Ishikawa (cell line): ENCODE measurements around the gene KCND3.

Source experiments
- CEBPB ChIP-seq: IDR thresholded peaks from 2 replicates; pipeline ENCODE4 v1.6.1; 2012
- CREB1 ChIP-seq: IDR thresholded peaks from 2 replicates; pipeline ENCODE4 v1.6.1; 2012; ENCODE audit warnings: low read depth
- EGR1 ChIP-seq: IDR thresholded peaks from 2 replicates; pipeline ENCODE4 v1.6.1; 2012
- EP300 ChIP-seq: IDR thresholded peaks from 2 replicates; pipeline ENCODE4 v1.6.1; 2012; ENCODE audit warnings: borderline replicate concordance
- FOXM1 ChIP-seq: IDR thresholded peaks from 2 replicates; pipeline ENCODE4 v1.6.1; 2012; ENCODE audit warnings: low read depth, borderline replicate concordance
- MAX ChIP-seq: IDR thresholded peaks from 2 replicates; pipeline ENCODE4 v1.6.1; 2012
- NFIC ChIP-seq: IDR thresholded peaks from 2 replicates; pipeline ENCODE4 v1.6.1; 2012
- RAD21 ChIP-seq: IDR thresholded peaks from 2 replicates; pipeline ENCODE4 v1.6.1; 2012; ENCODE audit warnings: low read depth
- REST ChIP-seq: IDR thresholded peaks from 2 replicates; pipeline ENCODE4 v1.6.1; 2012; ENCODE audit warnings: low read depth, mild to moderate bottlenecking
- TAF1 ChIP-seq: IDR thresholded peaks from 2 replicates; pipeline ENCODE4 v1.6.1; 2012; ENCODE audit warnings: low read depth, mild to moderate bottlenecking
- TCF12 ChIP-seq: IDR thresholded peaks from 2 replicates; pipeline ENCODE4 v1.6.1; 2012; ENCODE audit warnings: low read depth
- TEAD4 ChIP-seq: IDR thresholded peaks from 2 replicates; pipeline ENCODE4 v1.6.1; 2012
- USF1 ChIP-seq: IDR thresholded peaks from 2 replicates; pipeline ENCODE4 v1.6.1; 2012
- YY1 ChIP-seq: IDR thresholded peaks from 2 replicates; pipeline ENCODE4 v1.6.1; 2012; ENCODE audit warnings: low read depth
- ZBTB7A ChIP-seq: IDR thresholded peaks from 2 replicates; pipeline ENCODE4 v1.6.1; 2012; ENCODE audit warnings: low read depth

Gene KCND3

GRCh38 chr1:111958851-111959250, 30.6 kb downstream of the KCND3 start:
- no peak for TF ChIP-seq EP300
- no peak for TF ChIP-seq CEBPB
- TF ChIP-seq TAF1 = no peak
- no peak for TF ChIP-seq FOXM1
- no peak for TF ChIP-seq TEAD4
- no peak for TF ChIP-seq MAX
- TF ChIP-seq REST = no peak
- no peak for TF ChIP-seq CREB1
- TF ChIP-seq NFIC = no peak

- TF ChIP-seq RAD21 (no peak), EGR1 (no peak), TAF1 (no peak), MAX (no peak), ZBTB7A (no peak), CEBPB (no peak), TCF12 (no peak), REST (no peak), EP300 (no peak), FOXM1 (no peak)
Observed at GRCh38 chr1:111958075-111958474, 31.4 kb downstream of the KCND3 start.

GRCh38 chr1:111956155-111956771, 33.2 kb downstream of the KCND3 start:
- TF ChIP-seq CREB1 (no peak), USF1 (no peak), CEBPB (no peak), MAX (no peak), NFIC (no peak), TCF12 (no peak), TAF1 (no peak), TEAD4 (no peak), FOXM1 (no peak), RAD21 (no peak), EGR1 (no peak)

- TF ChIP-seq TCF12 (no peak), TAF1 (no peak), MAX (no peak), CEBPB (no peak), USF1 (no peak), TEAD4 (no peak), EP300 (no peak), REST (no peak), FOXM1 (no peak), ZBTB7A (no peak), RAD21 (no peak), YY1 (no peak), EGR1 (no peak), NFIC (no peak), CREB1 (no peak)
Observed at GRCh38 chr1:111955755-111956154, 33.7 kb downstream of the KCND3 start.
